ENCODE data around the gene CEP131. TPM values are rescaled to one million over a fixed set of nuclear protein-coding genes. Genes with fewer than 3 reads are reported as not detected.

The CEP131 gene
- polyA plus RNA-seq, 1 donor: 9.4 TPM

DNA sequence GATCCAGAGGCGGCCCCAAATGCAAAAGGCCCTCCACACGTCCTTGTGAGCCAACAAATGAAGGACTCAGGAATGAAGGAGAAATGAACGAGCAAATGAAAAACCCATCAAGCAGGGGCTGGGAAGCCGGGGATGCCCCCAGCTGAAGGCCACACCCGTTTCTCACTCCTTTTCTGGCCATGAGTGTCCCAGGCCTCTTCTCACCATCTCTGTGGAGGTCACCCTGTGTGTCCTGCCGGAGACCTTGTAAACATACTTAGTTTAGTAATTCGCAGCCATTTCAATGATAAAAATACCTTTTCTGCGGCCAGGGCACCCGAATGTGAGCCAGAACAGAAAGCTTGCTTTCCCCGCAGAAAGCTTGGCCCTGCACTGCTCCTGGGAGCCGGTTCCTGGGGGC, 35.6 kb downstream of the CEP131 start:
- DNase-seq (ENCODE audit: low read depth): no peak

DNA sequence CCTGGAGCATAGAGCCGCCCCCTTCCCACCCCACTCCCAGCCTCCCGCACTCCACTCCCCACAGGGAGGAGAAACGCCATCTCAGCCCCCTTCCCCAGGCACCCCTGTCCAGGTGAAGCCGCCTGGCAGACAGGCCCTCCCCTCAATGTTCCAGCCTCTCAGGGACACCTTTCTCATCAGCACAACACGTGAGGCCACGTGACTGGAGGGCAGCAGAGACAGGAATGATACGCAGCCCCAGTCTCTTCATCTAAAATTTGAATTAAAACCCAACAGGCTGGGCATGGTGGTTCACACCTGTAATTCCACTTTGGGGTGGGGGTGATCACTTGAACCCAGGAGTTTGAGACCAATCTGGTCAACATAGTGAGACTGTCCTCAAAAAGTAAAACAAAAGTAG, 36.6 kb downstream of the CEP131 start:
- no peak for DNase-seq (ENCODE audit: low read depth)

DNA sequence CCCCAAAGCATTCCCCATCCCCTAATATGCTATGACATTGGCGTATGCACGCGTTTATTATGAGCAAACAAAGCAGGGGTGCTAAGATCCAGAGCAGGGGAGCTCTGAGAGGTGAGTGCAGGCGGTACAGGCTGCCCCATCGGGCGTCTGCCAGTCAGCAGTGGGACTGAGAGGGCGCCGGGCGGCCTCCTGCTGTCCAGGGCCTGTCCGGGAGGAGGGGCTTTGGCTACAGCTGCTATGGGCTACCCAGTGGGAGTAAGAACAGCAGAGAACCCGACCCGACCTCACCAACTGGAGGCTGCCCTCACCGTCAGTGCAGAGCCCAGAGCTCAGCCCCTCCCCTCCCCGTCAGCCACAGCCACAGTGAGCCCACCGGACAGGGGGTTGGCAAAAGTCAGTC, 38.2 kb downstream of the CEP131 start:
- no peak for DNase-seq (ENCODE audit: low read depth)

DNA sequence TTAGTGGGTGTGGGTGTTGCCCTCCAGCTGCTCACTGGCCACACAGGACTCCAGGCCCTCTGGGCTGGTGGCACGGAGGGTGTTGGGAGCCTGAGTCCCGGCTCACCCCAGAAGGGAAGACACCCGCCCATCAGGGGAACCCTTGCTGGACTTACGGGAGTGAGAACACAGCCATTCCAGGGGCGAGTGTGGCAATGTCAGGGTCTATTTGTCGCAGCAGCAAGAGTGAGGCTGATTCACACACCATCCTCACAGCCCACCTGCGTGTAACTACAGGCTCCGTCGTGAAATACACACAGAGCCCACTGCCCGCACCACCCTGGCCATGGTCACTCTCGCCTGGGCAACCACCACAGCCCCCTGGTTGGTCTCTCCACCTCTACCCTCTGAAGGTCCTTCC, 39.0 kb downstream of the CEP131 start:
- DNase-seq (ENCODE audit: low read depth): no peak

DNA sequence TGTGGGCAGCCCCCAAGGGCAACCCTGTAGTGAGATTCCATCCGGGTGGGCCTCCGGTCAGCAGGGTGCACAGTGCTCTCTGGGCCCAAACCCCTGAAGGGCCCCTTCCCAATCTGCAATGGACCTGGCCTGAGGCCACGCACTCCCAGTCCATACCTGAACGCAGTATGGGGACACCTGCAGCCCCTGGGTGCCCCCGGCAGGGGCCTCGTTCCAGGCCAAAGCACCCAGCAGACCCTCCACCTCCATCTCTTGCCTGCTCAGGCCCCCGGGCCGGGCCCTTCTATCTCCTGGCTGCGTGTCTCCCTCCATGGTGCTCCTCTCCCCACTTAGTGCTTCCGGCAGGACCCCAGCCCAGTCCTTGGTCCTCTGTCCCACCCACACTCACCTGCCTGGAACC, 39.4 kb downstream of the CEP131 start:
- DNase-seq (ENCODE audit: low read depth): no peak

DNA sequence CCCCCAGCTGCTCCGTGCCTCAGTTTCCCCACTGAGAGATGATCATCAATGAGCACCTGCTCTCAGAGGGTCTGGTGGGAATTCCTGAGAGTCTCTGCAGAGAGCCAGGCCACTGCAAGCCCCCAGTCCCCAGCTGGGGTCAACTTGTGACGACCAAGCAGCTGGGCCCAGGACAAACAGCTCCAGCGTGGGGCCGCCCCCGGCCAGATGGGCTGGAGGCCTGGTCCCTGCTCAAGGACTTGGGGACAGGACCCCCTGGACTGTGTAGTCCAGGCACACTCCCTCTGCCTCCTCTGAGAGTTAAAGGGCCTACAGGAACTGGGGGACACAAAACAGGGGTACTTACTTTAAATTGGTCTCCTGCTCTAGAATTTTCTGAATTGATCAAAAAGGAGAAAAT, 40.2 kb downstream of the CEP131 start:
- DNase-seq (ENCODE audit: low read depth): no peak

DNA sequence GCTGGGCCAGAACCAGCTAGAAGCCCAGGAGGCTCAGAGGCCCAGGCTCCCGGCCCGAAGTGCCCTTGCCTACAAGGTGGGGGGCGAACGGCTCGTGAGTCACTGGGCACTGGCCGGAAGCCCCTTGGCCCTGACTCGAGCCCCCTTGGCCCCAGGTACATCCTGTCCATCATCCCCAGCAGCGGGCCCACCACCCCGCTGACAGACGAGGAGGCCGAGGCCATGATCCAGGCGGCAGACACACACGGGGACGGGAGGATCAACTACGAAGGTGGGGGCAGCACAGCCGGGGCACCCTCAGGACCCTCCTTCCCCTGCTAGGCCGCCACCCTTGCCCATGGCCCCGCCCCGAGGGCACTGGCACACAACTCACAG, 41.0 kb downstream of the CEP131 start:
- DNase-seq (ENCODE audit: low read depth): no peak

DNA sequence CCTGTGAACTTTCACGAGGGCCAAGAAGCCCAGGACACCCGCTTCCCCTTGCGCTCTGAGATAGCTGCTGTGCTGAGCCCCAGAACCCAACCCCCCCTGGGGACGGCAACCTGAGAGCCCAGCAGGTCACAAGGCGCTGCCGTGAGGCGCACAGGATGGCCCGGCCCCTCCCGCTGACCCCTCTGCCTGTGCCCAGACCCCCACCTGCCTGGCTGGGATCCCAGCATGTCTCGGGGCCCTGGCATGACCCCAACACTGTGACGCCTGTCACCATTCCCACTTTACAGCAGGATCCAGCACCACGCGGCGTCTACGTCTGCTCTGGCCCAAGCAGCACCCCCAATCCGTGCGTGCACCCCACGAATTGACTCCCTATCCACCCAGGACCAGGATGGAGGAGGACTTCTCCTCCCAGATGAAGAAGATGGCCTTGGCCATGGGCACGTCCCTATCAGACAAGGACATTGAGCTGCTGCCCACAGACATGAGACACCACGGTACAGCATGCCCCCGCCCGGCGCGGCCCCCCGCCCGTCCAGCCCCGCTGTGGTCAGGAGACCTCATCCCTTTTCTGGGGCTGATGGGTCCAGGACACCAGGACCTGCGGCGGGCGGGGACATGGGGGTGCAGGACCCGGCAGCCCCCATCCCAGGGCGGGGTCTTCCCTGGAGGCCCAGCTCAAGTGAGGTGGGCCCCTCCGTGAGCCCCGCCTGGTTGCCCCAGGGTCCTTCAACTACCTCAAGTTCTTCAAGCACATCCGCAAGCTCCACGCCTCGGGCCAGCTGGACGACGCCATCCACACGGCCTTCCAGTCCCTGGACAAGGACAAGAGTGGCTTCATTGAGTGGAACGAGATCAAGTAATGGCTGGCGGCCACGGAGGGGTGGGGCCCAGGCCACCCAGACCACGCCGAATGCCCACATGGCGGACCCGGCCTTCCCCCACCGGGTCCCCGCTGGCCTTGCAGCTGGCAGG, 41.6 kb downstream of the CEP131 start:
- no peak for DNase-seq (ENCODE audit: low read depth)

DNA sequence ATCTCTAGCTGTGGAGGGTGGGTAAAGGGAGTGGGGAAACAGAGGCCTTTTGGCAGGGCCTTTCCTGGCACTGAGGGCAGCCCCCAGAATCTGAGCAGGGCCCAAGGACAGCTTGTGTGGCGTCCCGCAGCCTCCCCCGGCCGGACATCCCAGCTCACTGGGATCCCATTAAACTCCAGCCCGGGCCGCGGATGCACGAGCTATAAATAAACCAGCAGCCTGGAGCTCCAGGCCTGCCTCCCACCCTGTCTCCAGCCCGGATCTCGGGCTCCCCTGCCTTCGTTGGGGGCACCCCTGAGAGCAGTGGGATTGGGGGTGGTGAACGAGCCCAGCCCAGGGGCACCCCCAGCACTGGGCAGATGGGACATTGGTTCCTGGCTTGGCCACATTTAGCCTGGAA, 42.9 kb downstream of the CEP131 start:
- DNase-seq (ENCODE audit: low read depth): no peak

DNA sequence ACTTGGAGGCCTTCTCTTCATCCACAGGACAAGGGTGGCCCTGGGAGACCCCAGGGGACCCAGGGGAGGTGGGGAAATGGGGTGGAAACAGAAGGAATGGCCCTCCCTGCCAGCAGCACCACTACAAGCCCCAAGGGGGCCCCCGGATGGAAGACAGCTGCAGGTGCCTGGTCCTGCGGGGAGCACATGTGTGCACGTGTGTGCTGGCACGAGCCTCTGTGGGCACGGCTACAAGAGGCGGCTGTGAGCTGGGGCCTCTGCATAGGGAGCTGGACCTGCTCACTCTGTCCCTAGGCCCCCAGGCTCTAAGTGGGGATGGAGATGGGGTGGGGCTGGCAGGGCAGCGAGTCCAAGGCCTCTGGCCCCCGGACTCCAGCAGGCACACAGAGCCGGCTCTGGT, 43.5 kb downstream of the CEP131 start:
- DNase-seq (ENCODE audit: low read depth): no peak

DNA sequence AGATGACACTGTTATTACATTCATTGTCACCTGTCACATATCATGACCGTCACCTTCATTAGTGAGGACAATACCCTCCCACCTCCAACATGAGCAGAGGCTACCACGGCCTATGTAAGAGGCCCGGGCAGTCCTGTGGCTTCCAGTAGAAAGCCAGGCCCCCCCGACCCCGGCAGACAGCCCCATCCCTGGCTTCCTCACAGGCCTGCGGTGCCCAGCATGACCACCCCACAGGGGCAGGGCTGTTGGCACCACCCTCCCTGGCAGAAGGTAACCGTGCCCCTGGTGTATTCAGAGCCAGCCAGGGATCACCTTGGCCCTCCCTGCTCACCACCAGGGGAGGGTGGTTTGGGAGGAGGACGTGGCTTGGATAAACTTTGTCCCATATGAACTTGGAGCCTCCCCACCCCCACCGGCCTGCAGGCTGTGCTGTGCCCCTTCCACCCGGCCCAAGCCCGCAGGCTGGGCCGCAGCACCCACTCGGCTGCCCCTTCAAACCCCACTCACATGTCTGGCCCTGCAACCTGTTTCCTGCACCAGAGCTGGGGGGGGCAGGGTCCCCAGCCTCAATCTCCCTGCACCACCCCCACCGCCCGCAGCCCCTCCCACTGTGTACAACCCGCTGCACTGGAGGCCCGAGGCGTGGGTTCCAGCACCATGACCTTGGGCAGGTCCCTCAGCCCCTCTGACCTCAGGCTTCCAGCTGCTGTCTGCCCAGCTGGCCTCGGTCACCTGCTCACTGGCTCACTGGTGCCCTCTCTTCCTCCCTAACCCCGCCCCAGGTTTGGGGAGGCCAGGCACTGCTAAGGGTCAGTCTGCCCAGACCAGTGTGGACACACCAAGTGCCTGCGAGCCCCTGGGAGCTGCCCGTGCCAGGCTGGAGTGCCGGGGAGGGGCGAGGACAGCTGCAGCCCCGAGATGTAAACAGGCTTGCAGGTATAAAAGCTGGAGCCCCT, 44.4 kb downstream of the CEP131 start:
- no peak for DNase-seq (ENCODE audit: low read depth)

DNA sequence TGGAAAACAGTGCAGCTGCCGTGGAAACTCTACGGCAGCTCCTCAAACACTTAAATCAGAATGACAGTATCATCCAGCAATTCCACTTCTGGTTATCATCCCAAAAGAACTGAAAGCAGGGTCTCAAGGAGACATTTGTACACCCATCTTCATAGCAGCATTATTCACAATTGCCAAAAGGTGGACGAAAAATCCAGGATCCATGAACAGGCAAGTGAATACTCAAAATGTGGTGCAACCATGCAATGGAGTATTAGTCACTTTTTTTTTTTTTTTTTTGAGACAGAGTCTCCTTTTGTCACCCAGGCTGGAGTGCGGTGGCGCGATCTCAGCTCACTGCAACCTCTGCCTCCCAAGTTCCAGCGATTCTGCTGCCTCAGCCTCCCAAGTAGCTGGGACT, 46.1 kb downstream of the CEP131 start:
- no peak for DNase-seq (ENCODE audit: low read depth)

DNA sequence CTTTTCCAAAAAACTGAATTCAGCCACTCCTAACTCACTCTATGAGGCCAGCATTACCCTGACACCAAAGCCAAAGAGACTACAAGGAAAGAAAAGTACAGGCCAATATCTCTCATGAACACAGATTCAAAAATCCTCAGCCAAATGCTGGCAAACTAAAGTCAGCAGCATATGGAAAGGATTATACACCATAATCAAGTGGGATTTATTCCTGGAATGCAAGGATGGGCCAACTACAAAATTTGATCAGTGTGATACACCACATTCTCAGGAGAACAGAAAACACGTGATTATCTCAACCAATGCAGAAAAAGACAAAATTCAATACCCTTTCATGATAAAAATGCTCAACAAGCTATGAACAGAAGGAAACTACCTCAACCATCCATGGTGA, 49.0 kb downstream of the CEP131 start:
- no peak for DNase-seq (ENCODE audit: low read depth)

DNA sequence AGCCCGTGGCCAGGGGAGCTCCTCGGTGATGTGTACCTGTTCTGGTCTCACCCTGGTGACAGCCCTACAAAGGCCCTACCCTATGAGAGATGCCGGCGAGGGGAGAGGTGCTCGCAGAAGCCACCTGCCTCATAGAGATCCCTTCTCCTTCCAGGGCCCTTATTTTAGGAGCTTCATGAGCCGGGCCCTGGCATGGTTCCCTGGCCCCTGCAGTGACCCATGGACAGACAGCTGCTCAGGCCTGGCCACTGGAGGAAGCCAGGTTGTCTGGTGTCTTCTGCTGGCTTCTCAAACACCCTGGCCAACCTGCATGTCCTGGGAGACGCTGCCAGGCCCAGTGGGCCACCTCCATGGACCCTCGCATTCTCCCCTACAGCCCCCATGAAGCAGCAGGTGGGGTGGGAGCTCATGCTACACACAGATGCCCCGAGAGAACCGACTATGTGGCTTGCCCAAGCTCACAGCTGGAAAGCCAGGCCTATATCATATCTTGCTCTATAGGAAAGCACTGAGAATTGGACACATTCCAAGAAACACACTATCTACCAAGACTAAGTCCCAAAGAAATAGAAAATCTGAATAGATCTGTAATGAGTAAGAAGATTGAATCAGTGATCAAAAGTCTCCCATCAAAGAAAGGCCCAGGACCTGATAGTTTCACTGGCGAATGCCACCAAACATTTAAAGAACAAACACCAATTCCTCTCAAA, 49.6 kb downstream of the CEP131 start:
- no peak for DNase-seq (ENCODE audit: low read depth)

DNA sequence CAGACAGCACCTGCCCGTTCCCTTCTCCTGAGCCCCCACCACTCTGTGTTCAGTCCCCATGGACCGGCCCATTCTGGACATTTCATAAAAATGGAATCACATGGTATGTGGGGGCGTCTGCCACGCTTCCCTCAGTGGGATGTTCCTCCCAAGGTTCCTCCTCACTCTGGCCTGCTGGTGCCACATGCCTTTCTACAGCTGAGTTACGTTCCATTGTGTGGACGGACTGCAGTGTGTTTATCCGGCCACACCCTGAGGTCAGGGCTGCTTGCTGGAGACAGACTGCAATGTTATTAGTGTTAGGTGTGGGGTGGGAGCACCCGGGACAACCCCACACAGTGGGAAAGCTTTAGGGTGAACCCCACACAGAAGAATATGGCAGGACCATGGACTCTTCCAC, 50.8 kb downstream of the CEP131 start:
- DNase-seq (ENCODE audit: low read depth): no peak

DNA sequence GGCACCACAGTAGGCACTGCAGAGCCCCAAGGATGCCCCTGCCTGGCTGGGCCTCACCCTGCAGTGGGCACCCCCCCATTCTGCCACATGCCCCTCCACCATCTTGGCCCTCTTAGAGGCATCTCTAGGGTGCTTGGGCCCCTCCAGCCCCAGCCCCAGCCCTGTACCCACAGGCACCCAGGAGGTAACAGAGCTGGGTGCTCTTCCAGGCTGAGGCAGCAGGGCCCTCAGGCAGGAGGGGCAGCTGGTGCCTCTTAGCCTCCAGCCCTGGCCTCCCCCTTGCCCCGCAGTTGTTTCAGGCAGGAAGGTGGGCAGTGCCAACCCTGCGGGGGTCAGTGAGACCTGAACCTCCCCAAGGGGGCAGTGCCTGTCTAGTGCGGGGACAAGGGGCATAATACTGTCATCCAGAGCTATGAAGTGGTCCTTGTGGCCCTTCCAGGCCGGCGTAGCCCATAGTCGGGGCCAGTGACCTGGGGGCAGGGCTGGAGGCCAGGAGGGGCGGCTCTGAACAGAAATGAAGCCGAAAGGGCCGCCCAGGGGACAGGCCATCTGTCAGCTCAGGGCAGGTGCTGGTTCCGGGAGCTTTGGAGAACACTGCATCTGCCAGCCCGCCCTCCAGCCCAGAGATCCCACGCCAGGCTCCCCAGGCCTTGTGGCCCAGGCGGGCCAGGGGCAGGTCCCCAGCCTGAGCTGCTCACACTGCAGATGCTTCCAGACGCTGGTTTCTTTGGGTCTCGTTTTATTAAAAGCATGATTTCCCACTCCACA, 51.9 kb downstream of the CEP131 start:
- no peak for DNase-seq (ENCODE audit: low read depth)

DNA sequence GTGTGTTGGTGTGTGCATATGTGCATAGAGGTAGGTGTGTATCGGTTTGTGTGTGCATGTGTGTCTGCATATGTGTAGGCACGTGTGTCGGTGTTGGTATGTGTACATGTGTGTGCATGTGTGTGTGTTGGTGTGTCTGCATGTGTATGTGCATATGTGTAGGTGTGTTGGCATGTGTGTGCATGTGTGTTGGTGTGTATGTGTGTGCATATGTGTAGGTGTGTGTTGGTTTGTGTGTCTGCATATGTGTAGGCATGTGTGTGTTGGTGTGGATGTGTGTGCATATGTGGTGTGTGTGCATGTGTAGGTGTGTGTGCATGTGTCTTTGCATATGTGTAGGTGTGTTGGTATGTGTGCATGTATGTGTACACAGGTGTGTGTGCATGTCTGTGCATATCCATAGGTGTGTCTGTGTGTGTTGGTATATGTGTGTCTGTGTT, 52.9 kb downstream of the CEP131 start:
- no peak for DNase-seq (ENCODE audit: low read depth)

DNA sequence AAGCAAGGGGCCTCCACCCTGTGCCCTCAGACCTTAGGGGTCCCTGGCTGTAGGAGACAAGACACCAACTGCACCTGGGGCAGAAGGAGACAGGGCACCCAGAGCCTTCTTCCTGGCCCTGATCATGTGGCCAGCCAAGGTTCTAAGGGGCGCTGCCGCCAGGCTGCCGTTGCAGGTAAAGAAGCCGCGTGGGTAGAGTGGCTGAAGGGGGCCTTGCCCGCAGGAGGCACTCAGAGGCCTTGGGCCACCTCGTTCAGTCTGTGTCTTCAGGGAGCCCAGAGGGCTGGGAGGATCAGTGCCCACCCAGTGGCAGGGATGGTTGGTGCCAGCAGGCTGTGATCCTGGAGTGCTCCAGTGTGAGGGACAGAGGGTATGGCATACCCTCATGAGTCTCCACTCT, 55.1 kb downstream of the CEP131 start:
- no peak for DNase-seq (ENCODE audit: low read depth)

DNA sequence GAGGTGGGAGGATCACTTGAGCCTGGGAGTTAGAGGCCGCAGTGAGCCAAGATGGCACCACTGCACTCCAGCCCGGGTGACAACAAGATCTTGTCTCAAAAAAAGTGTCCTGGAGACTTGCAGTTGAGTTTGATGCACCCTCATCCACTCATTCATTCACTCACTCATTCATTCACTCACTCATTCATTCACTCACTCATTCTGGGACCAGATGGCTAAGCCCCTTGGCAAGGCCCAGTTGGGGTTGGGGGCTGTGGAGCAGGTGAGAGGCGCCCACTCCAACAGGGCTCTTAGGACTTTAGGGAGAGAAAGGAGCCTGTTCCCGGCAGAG, 55.6 kb downstream of the CEP131 start:
- no peak for DNase-seq (ENCODE audit: low read depth)

DNA sequence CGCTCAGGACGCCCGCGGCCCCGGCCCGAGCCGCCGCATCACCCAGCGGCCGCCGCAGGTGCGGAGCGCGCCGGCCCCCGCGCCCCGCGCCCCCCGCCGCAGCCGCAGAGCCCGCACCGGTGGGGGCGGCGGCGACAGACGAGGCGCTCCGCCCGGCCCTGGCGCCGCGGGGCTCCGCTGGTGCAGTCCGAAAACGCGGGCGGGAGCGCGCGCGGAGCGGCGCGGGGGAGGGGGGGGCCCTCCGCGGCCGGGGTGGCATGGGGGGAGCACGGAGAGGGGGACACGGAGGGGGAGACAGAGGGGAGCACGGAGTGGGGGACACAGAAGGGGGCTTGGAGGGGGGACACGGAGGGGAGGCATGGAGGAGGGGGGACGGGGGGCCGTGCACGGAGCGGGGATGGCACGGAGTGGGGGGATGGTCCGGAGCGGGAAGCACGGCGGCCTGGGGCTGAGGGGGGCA, 56.7 kb downstream of the CEP131 start, which contains the start of gene AATK:
Gene AATK, minus strand, starts transcription at position 189 of the 460 bp plus-strand sequence. CDS start 229 bp downstream, outside the sequence.
- no peak for DNase-seq (ENCODE audit: low read depth)
